ENCODE results near the gene MOB3B. TPM values are rescaled to one million over a fixed set of nuclear protein-coding genes. Genes with fewer than 3 reads are reported as not detected.

MOB3B gene
- total RNA-seq, 4 donors from 2014 or later = 9.8 to 17.6 (median 14.6) TPM

Other genes starting within 250 kb of the MOB3B start
- under 1 TPM in 1 of 4 donors, not detected in 3; 0.45 TPM for gene EQTN, start 232.7 kb downstream of the MOB3B start, total RNA-seq
- gene IFNK, start 5.5 kb downstream of the MOB3B start, total RNA-seq = not detected
- 10 to 100 TPM; 26.1 to 58.0 (median 49.5) TPM for gene C9orf72, start 43.7 kb upstream of the MOB3B start, total RNA-seq